Activated CD8-positive, alpha-beta memory T cell treated with anti-CD3 and anti-CD28 coated beads for 48 hours (primary cell): ENCODE measurements around the gene TAF4.
"Not testable (repeated sequence)": the region's sequence is repeated elsewhere in the genome, so short reads cannot be mapped to it uniquely, and the experiment has no call there.

ENCODE experiments used
- DNase-seq, 3 experiments: peaks; one replicate each; pipeline ENCODE4 v3.0.0-alpha.2; 2020; ENCODE audit warnings: low read depth in 2 of 3, low spot score in 2 of 3

Gene TAF4

GRCh38 chr20:61949363-61949713 is 116.3 kb downstream of the TAF4 start:
- no peak for DNase-seq

GRCh38 chr20:61948586-61949362 is 116.9 kb downstream of the TAF4 start:
- no peak for DNase-seq

- DNase-seq: not testable (repeated sequence)
These were observed 117.6 kb downstream of the TAF4 start for GRCh38 chr20:61948056-61948455.

- not testable (repeated sequence) for DNase-seq
These were observed 120.2 kb downstream of the TAF4 start for GRCh38 chr20:61945495-61945894.

- not testable (repeated sequence) for DNase-seq
These were observed 120.7 kb downstream of the TAF4 start for GRCh38 chr20:61944967-61945366.

- DNase-seq: no peak
These were observed 123.2 kb downstream of the TAF4 start for GRCh38 chr20:61942526-61942925.

- no peak for DNase-seq
These were observed 123.8 kb downstream of the TAF4 start for GRCh38 chr20:61941721-61942405.

GRCh38 chr20:61940976-61941720 is 124.5 kb downstream of the TAF4 start:
- DNase-seq: no peak

GRCh38 chr20:61940491-61940890 is 125.2 kb downstream of the TAF4 start:
- no peak for DNase-seq

- no peak for DNase-seq
These were observed 125.9 kb downstream of the TAF4 start for GRCh38 chr20:61939691-61940360.

GRCh38 chr20:61938839-61939690 is 126.6 kb downstream of the TAF4 start:
- DNase-seq: no peak

GRCh38 chr20:61937963-61938838 is 127.5 kb downstream of the TAF4 start:
- no peak for DNase-seq

- DNase-seq: no peak
These were observed 128.3 kb downstream of the TAF4 start for GRCh38 chr20:61937146-61937962.

- no peak for DNase-seq
These were observed 129.0 kb downstream of the TAF4 start for GRCh38 chr20:61936701-61937131.

- DNase-seq: no peak
These were observed 129.6 kb downstream of the TAF4 start for GRCh38 chr20:61935926-61936700.

GRCh38 chr20:61934716-61935530 is 130.8 kb downstream of the TAF4 start:
- DNase-seq: no peak
